ENCODE data around the gene PCSK6.

- TF ChIP-seq, protein P1, sequence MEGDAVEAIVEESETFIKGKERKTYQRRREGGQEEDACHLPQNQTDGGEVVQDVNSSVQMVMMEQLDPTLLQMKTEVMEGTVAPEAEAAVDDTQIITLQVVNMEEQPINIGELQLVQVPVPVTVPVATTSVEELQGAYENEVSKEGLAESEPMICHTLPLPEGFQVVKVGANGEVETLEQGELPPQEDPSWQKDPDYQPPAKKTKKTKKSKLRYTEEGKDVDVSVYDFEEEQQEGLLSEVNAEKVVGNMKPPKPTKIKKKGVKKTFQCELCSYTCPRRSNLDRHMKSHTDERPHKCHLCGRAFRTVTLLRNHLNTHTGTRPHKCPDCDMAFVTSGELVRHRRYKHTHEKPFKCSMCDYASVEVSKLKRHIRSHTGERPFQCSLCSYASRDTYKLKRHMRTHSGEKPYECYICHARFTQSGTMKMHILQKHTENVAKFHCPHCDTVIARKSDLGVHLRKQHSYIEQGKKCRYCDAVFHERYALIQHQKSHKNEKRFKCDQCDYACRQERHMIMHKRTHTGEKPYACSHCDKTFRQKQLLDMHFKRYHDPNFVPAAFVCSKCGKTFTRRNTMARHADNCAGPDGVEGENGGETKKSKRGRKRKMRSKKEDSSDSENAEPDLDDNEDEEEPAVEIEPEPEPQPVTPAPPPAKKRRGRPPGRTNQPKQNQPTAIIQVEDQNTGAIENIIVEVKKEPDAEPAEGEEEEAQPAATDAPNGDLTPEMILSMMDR (IDR thresholded peaks at IDR 0.05; ENCODE audit: low read depth, low read length, poor library complexity, severe bottlenecking): no peak
- TF ChIP-seq EZH2phosphoT487 (IDR thresholded peaks at IDR 0.05; ENCODE audit: borderline replicate concordance, low read length): no peak
Measured at GRCh38 chr15:101273534-101273933, 216.0 kb downstream of the PCSK6 start.
